Measurements from ENCODE around the gene RPL18.

The RPL18 gene

DNA sequence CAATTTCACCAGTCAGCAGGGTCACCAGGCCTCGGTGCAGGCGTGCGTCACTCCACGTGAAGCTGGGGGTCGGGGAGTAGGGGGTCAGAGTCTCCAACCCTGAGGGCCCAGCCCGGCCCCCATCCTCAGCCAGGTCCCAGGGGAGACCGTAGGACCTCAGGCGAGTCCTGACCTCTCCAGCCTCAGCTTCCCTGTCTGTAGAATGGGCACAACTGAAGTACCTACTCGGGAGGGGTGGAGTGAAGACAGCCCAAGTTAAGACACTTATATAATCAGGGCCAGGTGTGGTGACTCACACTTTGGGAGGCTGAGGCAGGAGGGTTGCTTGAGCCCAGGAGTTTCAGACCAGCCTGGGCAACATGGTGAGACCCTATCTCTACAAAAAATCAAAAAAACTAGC, 15.1 kb downstream of the RPL18 start:
- H3K4ac ChIP-seq (ENCODE audit: low read depth, low read length), result no peak overlapping the region
- no peaks in the 10 kb centered on the region for H3K4me1 ChIP-seq (ENCODE audit: control insufficient read depth in 1 of 2, insufficient read depth in 2 of 2, low read length in 2 of 2)
- no peak overlapping the region for H4K91ac ChIP-seq (ENCODE audit: low read depth, low read length)
- no peak overlapping the region for H3K4me3 ChIP-seq (ENCODE audit: low read depth, low read length)
- no peak overlapping the region for H3K18ac ChIP-seq (ENCODE audit: low read length)
- no peak overlapping the region for H3K23ac ChIP-seq (ENCODE audit: low read length)
- H3K14ac ChIP-seq (ENCODE audit: low read length), result no peak overlapping the region
- no peak overlapping the region for H2AK5ac ChIP-seq (ENCODE audit: low read length)
- no CpG with 5 or more reads among the region's 9 CpGs for WGBS (ENCODE audit: extremely low coverage, insufficient coverage, insufficient read length)
- no peaks in the 10 kb centered on the region for H3K79me2 ChIP-seq (ENCODE audit: control insufficient read depth, insufficient read depth, low read length, poor library complexity)
- H3K9me3 ChIP-seq (ENCODE audit: insufficient read depth, low read depth, low read length), result no peaks in the 10 kb centered on the region
- no peaks in the 10 kb centered on the region for H3K79me1 ChIP-seq (ENCODE audit: low read length)
- H2BK5ac ChIP-seq (ENCODE audit: low read depth, low read length, poor library complexity), result no peak overlapping the region
- no peak overlapping the region for H3K4me2 ChIP-seq (ENCODE audit: low read length)
- no peak overlapping the region for H2BK120ac ChIP-seq (ENCODE audit: insufficient read depth, low read length, poor library complexity)
- H4K12ac ChIP-seq (ENCODE audit: low read depth, low read length), result no peak overlapping the region
- no peak overlapping the region for H3K27ac ChIP-seq (ENCODE audit: low read depth, low read length)
- H2AFZ ChIP-seq (ENCODE audit: insufficient read depth, low read length, poor library complexity), result no peak overlapping the region
- no peak overlapping the region for H3K9ac ChIP-seq (ENCODE audit: low read length)
- DNase-seq, result peak in 1 of 2 donors; percentile 21
- H3K36me3 ChIP-seq (ENCODE audit: control insufficient read depth in 1 of 2, insufficient read depth in 2 of 2, low read length in 2 of 2), result no peaks in the 10 kb centered on the region
- no peak overlapping the region for H2BK12ac ChIP-seq (ENCODE audit: low read length)
- no peaks in the 10 kb centered on the region for H3K27me3 ChIP-seq (ENCODE audit: insufficient read depth, low read length)
- no peak overlapping the region for H4K8ac ChIP-seq (ENCODE audit: low read depth, low read length)

DNA sequence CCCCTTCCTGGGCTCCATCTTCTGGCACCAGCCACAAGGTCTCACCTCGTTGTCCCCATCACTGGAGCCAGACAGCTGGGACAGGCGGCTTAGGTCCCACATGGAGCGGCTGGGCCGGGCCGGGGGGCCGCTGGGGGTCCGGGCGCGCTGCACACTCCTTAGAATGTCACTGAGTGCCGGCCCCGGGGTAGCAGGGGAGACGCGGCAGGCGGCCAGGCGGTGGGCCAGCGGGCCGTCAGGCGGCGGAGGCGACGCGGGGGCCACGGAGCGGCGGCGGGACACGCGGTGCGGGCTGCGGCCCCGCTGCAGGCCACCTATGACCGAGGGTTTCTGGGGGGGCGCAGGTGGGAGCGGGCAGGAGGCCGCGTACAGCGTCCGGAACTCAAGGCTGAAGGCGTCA, 15.5 kb downstream of the RPL18 start:
- H3K4ac ChIP-seq (ENCODE audit: low read depth, low read length), result no peak overlapping the region
- H3K4me3 ChIP-seq (ENCODE audit: low read depth, low read length), result no peak overlapping the region
- no peak overlapping the region for H3K27ac ChIP-seq (ENCODE audit: low read depth, low read length)
- no peaks in the 10 kb centered on the region for H3K27me3 ChIP-seq (ENCODE audit: insufficient read depth, low read length)
- no peak overlapping the region for H3K14ac ChIP-seq (ENCODE audit: low read length)
- H4K12ac ChIP-seq (ENCODE audit: low read depth, low read length), result no peak overlapping the region
- no peak overlapping the region for H3K9ac ChIP-seq (ENCODE audit: low read length)
- H3K23ac ChIP-seq (ENCODE audit: low read length), result no peak overlapping the region
- no peak for DNase-seq
- no peak overlapping the region for H4K91ac ChIP-seq (ENCODE audit: low read depth, low read length)
- H2AK5ac ChIP-seq (ENCODE audit: low read length), result no peak overlapping the region
- no peak overlapping the region for H2BK5ac ChIP-seq (ENCODE audit: low read depth, low read length, poor library complexity)
- H3K4me1 ChIP-seq (ENCODE audit: control insufficient read depth in 1 of 2, insufficient read depth in 2 of 2, low read length in 2 of 2), result no peaks in the 10 kb centered on the region
- H2AFZ ChIP-seq (ENCODE audit: insufficient read depth, low read length, poor library complexity), result no peak overlapping the region
- WGBS (ENCODE audit: extremely low coverage, insufficient coverage, insufficient read length), result no CpG with 5 or more reads among the region's 39 CpGs
- no peak overlapping the region for H4K8ac ChIP-seq (ENCODE audit: low read depth, low read length)
- no peak overlapping the region for H3K4me2 ChIP-seq (ENCODE audit: low read length)
- no peak overlapping the region for H3K18ac ChIP-seq (ENCODE audit: low read length)
- no peaks in the 10 kb centered on the region for H3K79me1 ChIP-seq (ENCODE audit: low read length)
- no peaks in the 10 kb centered on the region for H3K36me3 ChIP-seq (ENCODE audit: control insufficient read depth in 1 of 2, insufficient read depth in 2 of 2, low read length in 2 of 2)
- no peak overlapping the region for H2BK120ac ChIP-seq (ENCODE audit: insufficient read depth, low read length, poor library complexity)
- H3K79me2 ChIP-seq (ENCODE audit: control insufficient read depth, insufficient read depth, low read length, poor library complexity), result no peaks in the 10 kb centered on the region
- no peak overlapping the region for H2BK12ac ChIP-seq (ENCODE audit: low read length)
- no peaks in the 10 kb centered on the region for H3K9me3 ChIP-seq (ENCODE audit: insufficient read depth, low read depth, low read length)

DNA sequence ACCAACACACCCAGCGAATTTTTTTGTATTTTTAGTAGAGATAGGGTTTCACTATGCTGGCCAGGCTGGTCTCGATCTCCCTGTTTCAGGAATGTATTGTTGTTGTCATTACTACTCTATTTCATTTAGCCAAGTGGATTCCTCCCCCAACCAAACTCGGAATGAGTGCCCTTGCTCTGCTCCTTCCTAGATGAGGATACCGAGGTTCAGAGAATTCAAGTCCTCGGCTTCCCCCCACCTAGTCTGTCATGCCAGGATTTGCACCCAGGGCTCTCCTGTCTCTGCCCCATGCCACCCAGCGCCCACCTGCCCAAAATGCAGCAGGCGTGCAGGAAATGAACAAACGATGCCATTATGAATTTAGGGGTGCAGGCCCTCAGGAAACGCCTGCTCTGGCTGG, 16.0 kb downstream of the RPL18 start:
- Histone ChIP-seq H3K79me2 (ENCODE audit: control insufficient read depth, insufficient read depth, low read length, poor library complexity) (no peaks in the 10 kb centered on the region), H4K12ac (ENCODE audit: low read depth, low read length) (no peak overlapping the region), H3K4me1 (ENCODE audit: control insufficient read depth in 1 of 2, insufficient read depth in 2 of 2, low read length in 2 of 2) (no peaks in the 10 kb centered on the region), H3K4ac (ENCODE audit: low read depth, low read length) (no peak overlapping the region), H2BK5ac (ENCODE audit: low read depth, low read length, poor library complexity) (no peak overlapping the region), H2BK12ac (ENCODE audit: low read length) (no peak overlapping the region), H3K4me2 (ENCODE audit: low read length) (no peak overlapping the region), H3K36me3 (ENCODE audit: control insufficient read depth in 1 of 2, insufficient read depth in 2 of 2, low read length in 2 of 2) (no peaks in the 10 kb centered on the region), H3K27ac (ENCODE audit: low read depth, low read length) (no peak overlapping the region), H3K79me1 (ENCODE audit: low read length) (no peaks in the 10 kb centered on the region), H3K23ac (ENCODE audit: low read length) (no peak overlapping the region), H3K4me3 (ENCODE audit: low read depth, low read length) (no peak overlapping the region), H3K27me3 (ENCODE audit: insufficient read depth, low read length) (no peaks in the 10 kb centered on the region), H3K9ac (ENCODE audit: low read length) (no peak overlapping the region), H2AFZ (ENCODE audit: insufficient read depth, low read length, poor library complexity) (no peak overlapping the region), H4K8ac (ENCODE audit: low read depth, low read length) (no peak overlapping the region), H3K14ac (ENCODE audit: low read length) (no peak overlapping the region), H2BK120ac (ENCODE audit: insufficient read depth, low read length, poor library complexity) (no peak overlapping the region), H3K9me3 (ENCODE audit: insufficient read depth, low read depth, low read length) (no peaks in the 10 kb centered on the region), H2AK5ac (ENCODE audit: low read length) (no peak overlapping the region), H3K18ac (ENCODE audit: low read length) (no peak overlapping the region), H4K91ac (ENCODE audit: low read depth, low read length) (no peak overlapping the region)
- WGBS (ENCODE audit: extremely low coverage, insufficient coverage, insufficient read length), result no CpG with 5 or more reads among the region's 9 CpGs
- DNase-seq, result no peak

DNA sequence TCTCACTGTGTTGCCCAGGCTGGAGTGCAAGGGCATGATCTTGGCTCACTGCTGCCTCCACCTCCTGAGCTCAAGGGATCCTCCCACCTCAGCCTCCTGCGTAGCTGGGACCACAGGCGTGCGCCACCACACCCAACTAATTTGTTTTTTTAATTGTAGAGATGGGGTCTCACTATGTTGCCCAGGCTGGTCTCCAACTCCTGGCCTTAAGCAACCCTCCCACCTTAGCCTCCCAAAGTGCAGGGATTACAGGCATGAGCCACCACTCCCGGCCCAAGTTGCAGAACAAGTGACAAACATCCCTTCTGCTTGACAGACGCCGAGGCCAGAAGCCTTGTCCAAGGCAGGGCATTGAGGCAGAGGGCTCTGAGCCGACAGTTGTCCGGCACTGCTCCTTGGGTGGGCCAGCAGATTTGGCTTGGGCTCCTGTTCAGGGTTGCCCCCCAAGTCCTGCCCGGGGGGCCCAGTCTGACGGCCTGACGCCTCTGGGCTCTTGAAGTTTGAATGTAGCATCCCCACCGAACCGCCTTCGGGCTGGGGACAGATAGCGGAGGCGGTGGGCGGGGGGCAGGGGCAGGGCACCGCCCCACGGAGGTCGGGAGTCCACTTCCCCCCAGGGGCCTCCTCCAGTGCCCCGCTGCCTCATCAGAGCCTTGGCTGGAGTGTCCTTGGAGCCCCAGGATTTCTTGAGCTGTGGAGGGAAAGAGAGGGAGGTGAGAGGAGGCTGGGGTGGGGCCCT, 18.1 kb downstream of the RPL18 start:
- Histone ChIP-seq H2BK12ac (ENCODE audit: low read length) (no peak overlapping the region), H3K4me1 (ENCODE audit: control insufficient read depth in 1 of 2, insufficient read depth in 2 of 2, low read length in 2 of 2) (no peaks in the 10 kb centered on the region), H3K4me2 (ENCODE audit: low read length) (no peak overlapping the region), H3K9me3 (ENCODE audit: insufficient read depth, low read depth, low read length) (no peaks in the 10 kb centered on the region), H3K27me3 (ENCODE audit: insufficient read depth, low read length) (no peaks in the 10 kb centered on the region), H3K23ac (ENCODE audit: low read length) (no peak overlapping the region), H3K4me3 (ENCODE audit: low read depth, low read length) (no peak overlapping the region), H3K79me1 (ENCODE audit: low read length) (no peaks in the 10 kb centered on the region), H4K91ac (ENCODE audit: low read depth, low read length) (no peak overlapping the region), H2BK120ac (ENCODE audit: insufficient read depth, low read length, poor library complexity) (no peak overlapping the region), H3K14ac (ENCODE audit: low read length) (no peak overlapping the region), H4K8ac (ENCODE audit: low read depth, low read length) (no peak overlapping the region), H3K9ac (ENCODE audit: low read length) (no peak overlapping the region), H3K18ac (ENCODE audit: low read length) (no peak overlapping the region), H3K27ac (ENCODE audit: low read depth, low read length) (no peak overlapping the region), H3K36me3 (ENCODE audit: control insufficient read depth in 1 of 2, insufficient read depth in 2 of 2, low read length in 2 of 2) (no peaks in the 10 kb centered on the region), H4K12ac (ENCODE audit: low read depth, low read length) (no peak overlapping the region), H3K4ac (ENCODE audit: low read depth, low read length) (no peak overlapping the region), H2BK5ac (ENCODE audit: low read depth, low read length, poor library complexity) (no peak overlapping the region), H3K79me2 (ENCODE audit: control insufficient read depth, insufficient read depth, low read length, poor library complexity) (no peaks in the 10 kb centered on the region), H2AFZ (ENCODE audit: insufficient read depth, low read length, poor library complexity) (no peak overlapping the region), H2AK5ac (ENCODE audit: low read length) (no peak overlapping the region)
- DNase-seq, result no peak
- WGBS (ENCODE audit: extremely low coverage, insufficient coverage, insufficient read length), result no CpG with 5 or more reads among the region's 21 CpGs
